ENCODE measurements around the gene PCSK4. TPM values are rescaled to one million over a fixed set of nuclear protein-coding genes. Genes with fewer than 3 reads are reported as not detected.

Gene PCSK4
- total and polyA plus RNA-seq, 9 of the 15 experiments (the other 6 are each of a cell fraction or from before 2014, with no cell fraction given) = 0.01 to 9.1 (median 2.1) TPM; not detected in 1

DNA sequence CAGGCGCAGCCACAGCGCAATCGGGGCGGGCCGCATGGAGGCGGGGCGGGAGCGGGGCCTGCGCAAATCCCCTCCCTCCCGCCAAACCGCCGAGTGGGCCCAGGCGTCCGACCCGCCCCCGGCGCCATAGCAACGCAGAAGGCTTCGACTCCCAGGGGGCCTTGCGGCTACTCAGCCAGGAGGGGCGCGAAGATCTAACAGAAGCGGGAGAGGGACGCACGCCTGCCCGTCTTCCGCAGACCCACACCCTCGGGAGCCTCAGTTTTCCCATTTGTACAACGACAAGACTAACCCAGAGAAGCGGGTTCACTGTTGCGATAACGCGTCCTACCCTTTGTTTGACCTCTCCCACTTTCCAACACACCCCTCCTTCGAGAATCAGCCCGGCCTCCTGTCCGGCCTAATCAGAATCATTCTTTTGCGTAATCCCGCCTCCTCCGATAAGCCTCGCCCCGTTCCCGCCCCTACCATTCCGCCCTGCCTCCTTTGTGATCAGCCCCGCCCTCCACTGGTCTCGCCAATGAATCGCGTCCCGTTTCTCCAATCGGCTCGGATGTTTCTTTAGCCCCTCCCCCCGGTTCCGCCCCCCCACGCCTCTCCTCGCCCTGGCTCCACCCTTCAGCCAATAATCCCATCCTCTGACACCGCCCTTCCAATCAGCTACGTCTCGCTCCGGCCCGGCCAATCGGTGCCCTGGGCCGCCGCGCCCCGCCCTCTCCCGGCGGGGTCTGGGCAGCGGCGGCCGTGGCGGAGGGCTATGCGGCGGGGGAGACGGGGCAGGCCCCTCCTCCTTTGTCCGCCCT is at the start of gene PCSK4 (continued):
- TF ChIP-seq, protein P1, sequence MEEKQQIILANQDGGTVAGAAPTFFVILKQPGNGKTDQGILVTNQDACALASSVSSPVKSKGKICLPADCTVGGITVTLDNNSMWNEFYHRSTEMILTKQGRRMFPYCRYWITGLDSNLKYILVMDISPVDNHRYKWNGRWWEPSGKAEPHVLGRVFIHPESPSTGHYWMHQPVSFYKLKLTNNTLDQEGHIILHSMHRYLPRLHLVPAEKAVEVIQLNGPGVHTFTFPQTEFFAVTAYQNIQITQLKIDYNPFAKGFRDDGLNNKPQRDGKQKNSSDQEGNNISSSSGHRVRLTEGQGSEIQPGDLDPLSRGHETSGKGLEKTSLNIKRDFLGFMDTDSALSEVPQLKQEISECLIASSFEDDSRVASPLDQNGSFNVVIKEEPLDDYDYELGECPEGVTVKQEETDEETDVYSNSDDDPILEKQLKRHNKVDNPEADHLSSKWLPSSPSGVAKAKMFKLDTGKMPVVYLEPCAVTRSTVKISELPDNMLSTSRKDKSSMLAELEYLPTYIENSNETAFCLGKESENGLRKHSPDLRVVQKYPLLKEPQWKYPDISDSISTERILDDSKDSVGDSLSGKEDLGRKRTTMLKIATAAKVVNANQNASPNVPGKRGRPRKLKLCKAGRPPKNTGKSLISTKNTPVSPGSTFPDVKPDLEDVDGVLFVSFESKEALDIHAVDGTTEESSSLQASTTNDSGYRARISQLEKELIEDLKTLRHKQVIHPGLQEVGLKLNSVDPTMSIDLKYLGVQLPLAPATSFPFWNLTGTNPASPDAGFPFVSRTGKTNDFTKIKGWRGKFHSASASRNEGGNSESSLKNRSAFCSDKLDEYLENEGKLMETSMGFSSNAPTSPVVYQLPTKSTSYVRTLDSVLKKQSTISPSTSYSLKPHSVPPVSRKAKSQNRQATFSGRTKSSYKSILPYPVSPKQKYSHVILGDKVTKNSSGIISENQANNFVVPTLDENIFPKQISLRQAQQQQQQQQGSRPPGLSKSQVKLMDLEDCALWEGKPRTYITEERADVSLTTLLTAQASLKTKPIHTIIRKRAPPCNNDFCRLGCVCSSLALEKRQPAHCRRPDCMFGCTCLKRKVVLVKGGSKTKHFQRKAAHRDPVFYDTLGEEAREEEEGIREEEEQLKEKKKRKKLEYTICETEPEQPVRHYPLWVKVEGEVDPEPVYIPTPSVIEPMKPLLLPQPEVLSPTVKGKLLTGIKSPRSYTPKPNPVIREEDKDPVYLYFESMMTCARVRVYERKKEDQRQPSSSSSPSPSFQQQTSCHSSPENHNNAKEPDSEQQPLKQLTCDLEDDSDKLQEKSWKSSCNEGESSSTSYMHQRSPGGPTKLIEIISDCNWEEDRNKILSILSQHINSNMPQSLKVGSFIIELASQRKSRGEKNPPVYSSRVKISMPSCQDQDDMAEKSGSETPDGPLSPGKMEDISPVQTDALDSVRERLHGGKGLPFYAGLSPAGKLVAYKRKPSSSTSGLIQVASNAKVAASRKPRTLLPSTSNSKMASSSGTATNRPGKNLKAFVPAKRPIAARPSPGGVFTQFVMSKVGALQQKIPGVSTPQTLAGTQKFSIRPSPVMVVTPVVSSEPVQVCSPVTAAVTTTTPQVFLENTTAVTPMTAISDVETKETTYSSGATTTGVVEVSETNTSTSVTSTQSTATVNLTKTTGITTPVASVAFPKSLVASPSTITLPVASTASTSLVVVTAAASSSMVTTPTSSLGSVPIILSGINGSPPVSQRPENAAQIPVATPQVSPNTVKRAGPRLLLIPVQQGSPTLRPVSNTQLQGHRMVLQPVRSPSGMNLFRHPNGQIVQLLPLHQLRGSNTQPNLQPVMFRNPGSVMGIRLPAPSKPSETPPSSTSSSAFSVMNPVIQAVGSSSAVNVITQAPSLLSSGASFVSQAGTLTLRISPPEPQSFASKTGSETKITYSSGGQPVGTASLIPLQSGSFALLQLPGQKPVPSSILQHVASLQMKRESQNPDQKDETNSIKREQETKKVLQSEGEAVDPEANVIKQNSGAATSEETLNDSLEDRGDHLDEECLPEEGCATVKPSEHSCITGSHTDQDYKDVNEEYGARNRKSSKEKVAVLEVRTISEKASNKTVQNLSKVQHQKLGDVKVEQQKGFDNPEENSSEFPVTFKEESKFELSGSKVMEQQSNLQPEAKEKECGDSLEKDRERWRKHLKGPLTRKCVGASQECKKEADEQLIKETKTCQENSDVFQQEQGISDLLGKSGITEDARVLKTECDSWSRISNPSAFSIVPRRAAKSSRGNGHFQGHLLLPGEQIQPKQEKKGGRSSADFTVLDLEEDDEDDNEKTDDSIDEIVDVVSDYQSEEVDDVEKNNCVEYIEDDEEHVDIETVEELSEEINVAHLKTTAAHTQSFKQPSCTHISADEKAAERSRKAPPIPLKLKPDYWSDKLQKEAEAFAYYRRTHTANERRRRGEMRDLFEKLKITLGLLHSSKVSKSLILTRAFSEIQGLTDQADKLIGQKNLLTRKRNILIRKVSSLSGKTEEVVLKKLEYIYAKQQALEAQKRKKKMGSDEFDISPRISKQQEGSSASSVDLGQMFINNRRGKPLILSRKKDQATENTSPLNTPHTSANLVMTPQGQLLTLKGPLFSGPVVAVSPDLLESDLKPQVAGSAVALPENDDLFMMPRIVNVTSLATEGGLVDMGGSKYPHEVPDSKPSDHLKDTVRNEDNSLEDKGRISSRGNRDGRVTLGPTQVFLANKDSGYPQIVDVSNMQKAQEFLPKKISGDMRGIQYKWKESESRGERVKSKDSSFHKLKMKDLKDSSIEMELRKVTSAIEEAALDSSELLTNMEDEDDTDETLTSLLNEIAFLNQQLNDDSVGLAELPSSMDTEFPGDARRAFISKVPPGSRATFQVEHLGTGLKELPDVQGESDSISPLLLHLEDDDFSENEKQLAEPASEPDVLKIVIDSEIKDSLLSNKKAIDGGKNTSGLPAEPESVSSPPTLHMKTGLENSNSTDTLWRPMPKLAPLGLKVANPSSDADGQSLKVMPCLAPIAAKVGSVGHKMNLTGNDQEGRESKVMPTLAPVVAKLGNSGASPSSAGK (IDR thresholded peaks at IDR 0.05) = no peak; the same call in 1 of the 2 replicates
- no peak for TF ChIP-seq GATAD2B (IDR thresholded peaks at IDR 0.05; ENCODE audit: borderline replicate concordance)
- peak; percentile 98 for TF ChIP-seq RFX1 (IDR thresholded peaks at IDR 0.05)
- TF ChIP-seq ETS2 (tag; IDR thresholded peaks at IDR 0.05; ENCODE audit: borderline replicate concordance, poor library complexity, severe bottlenecking) = no peak
- no peak for TF ChIP-seq PPARD (CRISPR knock-in tag; IDR thresholded peaks at IDR 0.05)
- no peak; a peak in 1 of 4 replicates for TF ChIP-seq RCOR1 (IDR thresholded peaks at IDR 0.05; ENCODE audit: borderline replicate concordance in 1 of 2, low read depth in 2 of 2, low read length in 2 of 2)
- TF ChIP-seq, protein P2, sequence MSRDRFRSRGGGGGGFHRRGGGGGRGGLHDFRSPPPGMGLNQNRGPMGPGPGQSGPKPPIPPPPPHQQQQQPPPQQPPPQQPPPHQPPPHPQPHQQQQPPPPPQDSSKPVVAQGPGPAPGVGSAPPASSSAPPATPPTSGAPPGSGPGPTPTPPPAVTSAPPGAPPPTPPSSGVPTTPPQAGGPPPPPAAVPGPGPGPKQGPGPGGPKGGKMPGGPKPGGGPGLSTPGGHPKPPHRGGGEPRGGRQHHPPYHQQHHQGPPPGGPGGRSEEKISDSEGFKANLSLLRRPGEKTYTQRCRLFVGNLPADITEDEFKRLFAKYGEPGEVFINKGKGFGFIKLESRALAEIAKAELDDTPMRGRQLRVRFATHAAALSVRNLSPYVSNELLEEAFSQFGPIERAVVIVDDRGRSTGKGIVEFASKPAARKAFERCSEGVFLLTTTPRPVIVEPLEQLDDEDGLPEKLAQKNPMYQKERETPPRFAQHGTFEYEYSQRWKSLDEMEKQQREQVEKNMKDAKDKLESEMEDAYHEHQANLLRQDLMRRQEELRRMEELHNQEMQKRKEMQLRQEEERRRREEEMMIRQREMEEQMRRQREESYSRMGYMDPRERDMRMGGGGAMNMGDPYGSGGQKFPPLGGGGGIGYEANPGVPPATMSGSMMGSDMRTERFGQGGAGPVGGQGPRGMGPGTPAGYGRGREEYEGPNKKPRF (IDR thresholded peaks at IDR 0.05; ENCODE audit: low read depth, low read length) = no peak
- TF ChIP-seq GTF2A2 (tag; IDR thresholded peaks at IDR 0.05) = no peak
- no peak for TF ChIP-seq ATF6 (CRISPR knock-in tag; IDR thresholded peaks at IDR 0.05)
- TF ChIP-seq ZNF584 (CRISPR knock-in tag; IDR thresholded peaks at IDR 0.05; ENCODE audit: low read depth) = no peak
